Body of pancreas (tissue), 4 donors: ENCODE data around the gene SMYD1.

Experiments used
- POLR2A ChIP-seq, 3 donors: fragments of 450-650 bp; IDR thresholded peaks; one replicate each; pipeline ENCODE4 v1.6.1; 2016; ENCODE audit warnings: antibody characterized with exemption in 3 of 3, mild to moderate bottlenecking in 2 of 3
- TF ChIP-seq, protein P1 (sequence below), 7 experiments: fragments of 450-650 bp in 4 of 7; fragments of 200-600 bp in 3 of 7; sonication (generic) in 3 of 7; IDR thresholded peaks; one replicate each; pipeline ENCODE4 v1.5.1; 2016 to 2019; ENCODE audit warnings: antibody characterized with exemption in 7 of 7

- TF ChIP-seq, protein P1, sequence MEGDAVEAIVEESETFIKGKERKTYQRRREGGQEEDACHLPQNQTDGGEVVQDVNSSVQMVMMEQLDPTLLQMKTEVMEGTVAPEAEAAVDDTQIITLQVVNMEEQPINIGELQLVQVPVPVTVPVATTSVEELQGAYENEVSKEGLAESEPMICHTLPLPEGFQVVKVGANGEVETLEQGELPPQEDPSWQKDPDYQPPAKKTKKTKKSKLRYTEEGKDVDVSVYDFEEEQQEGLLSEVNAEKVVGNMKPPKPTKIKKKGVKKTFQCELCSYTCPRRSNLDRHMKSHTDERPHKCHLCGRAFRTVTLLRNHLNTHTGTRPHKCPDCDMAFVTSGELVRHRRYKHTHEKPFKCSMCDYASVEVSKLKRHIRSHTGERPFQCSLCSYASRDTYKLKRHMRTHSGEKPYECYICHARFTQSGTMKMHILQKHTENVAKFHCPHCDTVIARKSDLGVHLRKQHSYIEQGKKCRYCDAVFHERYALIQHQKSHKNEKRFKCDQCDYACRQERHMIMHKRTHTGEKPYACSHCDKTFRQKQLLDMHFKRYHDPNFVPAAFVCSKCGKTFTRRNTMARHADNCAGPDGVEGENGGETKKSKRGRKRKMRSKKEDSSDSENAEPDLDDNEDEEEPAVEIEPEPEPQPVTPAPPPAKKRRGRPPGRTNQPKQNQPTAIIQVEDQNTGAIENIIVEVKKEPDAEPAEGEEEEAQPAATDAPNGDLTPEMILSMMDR (IDR thresholded peaks at IDR 0.05) = no peak
- no peak for TF ChIP-seq POLR2A (IDR thresholded peaks at IDR 0.05)
Observed at GRCh38 chr2:88049622-88050021, 18.0 kb upstream of the SMYD1 start.
